WTC11 (cell line): ENCODE data around the gene D2HGDH. TPM values are rescaled to one million over a fixed set of nuclear protein-coding genes. Genes with fewer than 3 reads are reported as not detected.
"Not testable (repeated sequence)": the region's sequence is repeated elsewhere in the genome, so short reads cannot be mapped to it uniquely, and the experiment has no call there.

Experiments
- ATAC-seq: fragments of 200-7000 bp; cut with Tn5 transposase; 2 replicates; pipeline ENCODE4 v1.10.0; 2021; ENCODE audit warnings: mild to moderate bottlenecking, moderate library complexity
- CTCF ChIA-PET: fragments of 300-600 bp; sonication (Branson Sonifier 250); formaldehyde crosslinking; loops from one replicate; lab custom pipeline; 2021; ENCODE audit warnings: antibody characterized with exemption; lab: Charles Lee
- POLR2A ChIA-PET: fragments of 350-600 bp; sonication (Branson Sonifier 250); formaldehyde crosslinking; loops from one replicate; lab custom pipeline; 2021; ENCODE audit warnings: antibody characterized with exemption; lab: Charles Lee
- DNase-seq: peaks from one replicate; pipeline ENCODE4 v3.0.0; 2021; ENCODE audit warnings: low spot score
- H3K27ac Mint-ChIP-seq: 2 replicates; pipeline ENCODE4 v1.8.0; 2021; ENCODE audit warnings: mixed read lengths
- H3K27me3 Mint-ChIP-seq: 2 replicates; pipeline ENCODE4 v1.8.0; 2021; ENCODE audit warnings: low read depth, mild to moderate bottlenecking, moderate library complexity, mixed read lengths
- H3K36me3 Mint-ChIP-seq: 2 replicates; pipeline ENCODE4 v1.8.0; 2021; ENCODE audit warnings: mixed read lengths
- H3K4me1 Mint-ChIP-seq: 2 replicates; pipeline ENCODE4 v1.8.0; 2022; ENCODE audit warnings: mixed read lengths
- H3K4me3 Mint-ChIP-seq: 2 replicates; pipeline ENCODE4 v1.8.0; 2021; ENCODE audit warnings: mild to moderate bottlenecking, moderate library complexity, mixed read lengths
- H3K9me3 Mint-ChIP-seq: 2 replicates; pipeline ENCODE4 v1.8.0; 2021; ENCODE audit warnings: mixed read lengths
- ETV6 ChIP-seq: sonication (generic); formaldehyde crosslinking; IDR thresholded peaks from 2 replicates; pipeline ENCODE4 v1.8.1; 2022; ENCODE audit warnings: mild to moderate bottlenecking, missing genetic modification reagents
- FOXP1 ChIP-seq: sonication (generic); formaldehyde crosslinking; IDR thresholded peaks from 2 replicates; pipeline ENCODE4 v1.8.0; 2022; ENCODE audit warnings: missing genetic modification reagents, mild to moderate bottlenecking, moderate library complexity, borderline replicate concordance
- JAZF1 ChIP-seq: fragments of 250-450 bp; sonication (Bioruptor Pico); IDR thresholded peaks from 2 replicates; pipeline ENCODE4 v1.9.0; 2021; ENCODE audit warnings: moderate library complexity, mild to moderate bottlenecking, inconsistent platforms
- NR1H2 ChIP-seq: sonication (generic); formaldehyde crosslinking; IDR thresholded peaks from 2 replicates; pipeline ENCODE4 v1.9.0; 2021; ENCODE audit warnings: mild to moderate bottlenecking, moderate library complexity, missing genetic modification reagents
- SMAD3 ChIP-seq: sonication (generic); formaldehyde crosslinking; IDR thresholded peaks from 2 replicates; pipeline ENCODE4 v1.8.0; 2022; ENCODE audit warnings: missing genetic modification reagents, mild to moderate bottlenecking, borderline replicate concordance
- SOX15 ChIP-seq: fragments of 250-450 bp; sonication (Bioruptor Pico); IDR thresholded peaks from 2 replicates; pipeline ENCODE4 v1.9.0; 2021; ENCODE audit warnings: mild to moderate bottlenecking
- TP53 ChIP-seq: sonication (generic); formaldehyde crosslinking; IDR thresholded peaks from 2 replicates; pipeline ENCODE4 v1.8.1; 2023; ENCODE audit warnings: mild to moderate bottlenecking, missing genetic modification reagents
- ZNF671 ChIP-seq: fragments of 250-450 bp; sonication (Bioruptor Pico); IDR thresholded peaks from 2 replicates; pipeline ENCODE4 v1.8.0; 2021; ENCODE audit warnings: mild to moderate bottlenecking
- total RNA-seq: library from RNA; stranded (reverse); gene quantifications from 3 replicates; pipeline ENCODE4 v1.2.3, GENCODE V29; 2021
- TF ChIP-seq, protein P1 (sequence below): sonication (generic); formaldehyde crosslinking; IDR thresholded peaks from 2 replicates; pipeline ENCODE4 v1.8.1; 2023; ENCODE audit warnings: mild to moderate bottlenecking, moderate library complexity, missing genetic modification reagents
- TF ChIP-seq, protein P2 (sequence below): sonication (generic); formaldehyde crosslinking; IDR thresholded peaks from 2 replicates; pipeline ENCODE4 v1.8.1; 2022; ENCODE audit warnings: low read depth, mild to moderate bottlenecking, moderate library complexity, missing genetic modification reagents, borderline replicate concordance
- TF ChIP-seq, protein P3 (sequence below): sonication (generic); formaldehyde crosslinking; IDR thresholded peaks from 2 replicates; pipeline ENCODE4 v1.8.0; 2022; ENCODE audit warnings: mild to moderate bottlenecking, missing genetic modification reagents
- TF ChIP-seq, protein P4 (sequence below): sonication (generic); formaldehyde crosslinking; IDR thresholded peaks from 2 replicates; pipeline ENCODE4 v1.8.0; 2022; ENCODE audit warnings: mild to moderate bottlenecking, missing genetic modification reagents
- TF ChIP-seq, protein P5 (sequence below): sonication (generic); formaldehyde crosslinking; IDR thresholded peaks from 2 replicates; pipeline ENCODE4 v1.8.1; 2022; ENCODE audit warnings: missing genetic modification reagents, borderline replicate concordance
- TF ChIP-seq, protein P6 (sequence below): sonication (generic); formaldehyde crosslinking; IDR thresholded peaks from 2 replicates; pipeline ENCODE4 v1.8.0; 2022; ENCODE audit warnings: missing genetic modification reagents
- TF ChIP-seq, protein P7 (sequence below): sonication (generic); formaldehyde crosslinking; IDR thresholded peaks from 2 replicates; pipeline ENCODE4 v1.8.1; 2023; ENCODE audit warnings: mild to moderate bottlenecking, missing genetic modification reagents

D2HGDH gene
- total RNA-seq, 1 experiment from 2014 or later: 22.7 TPM

DNA sequence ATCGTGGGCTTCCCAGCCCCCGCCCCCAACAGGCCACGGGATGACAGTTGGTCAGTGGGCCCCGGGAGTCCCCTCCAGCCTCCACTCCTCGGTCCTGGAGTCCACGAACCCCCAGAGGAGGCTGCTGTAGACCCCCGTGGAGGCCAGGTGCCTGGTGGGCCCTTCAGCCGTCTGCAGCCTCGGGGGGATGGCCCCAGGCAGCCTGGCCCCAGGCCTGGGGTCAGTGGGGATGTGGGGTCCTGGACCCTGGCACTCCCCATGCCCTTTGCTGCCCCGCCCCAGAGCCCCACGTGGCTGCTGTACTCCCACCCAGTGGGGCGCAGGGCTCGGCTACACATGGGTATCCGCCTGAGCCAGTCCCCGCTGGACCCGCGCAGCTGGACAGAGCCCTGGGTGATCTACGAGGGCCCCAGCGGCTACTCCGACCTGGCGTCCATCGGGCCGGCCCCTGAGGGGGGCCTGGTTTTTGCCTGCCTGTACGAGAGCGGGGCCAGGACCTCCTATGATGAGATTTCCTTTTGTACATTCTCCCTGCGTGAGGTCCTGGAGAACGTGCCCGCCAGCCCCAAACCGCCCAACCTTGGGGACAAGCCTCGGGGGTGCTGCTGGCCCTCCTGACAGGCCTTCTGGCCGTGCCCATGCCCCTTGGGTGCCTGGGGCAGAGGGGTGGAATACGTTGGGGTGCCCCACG, 82.1 kb downstream of the D2HGDH start:
- Mint-ChIP-seq H3K27me3 (no peaks in the 10 kb centered on the region), H3K27ac (no peak overlapping the region)
- TF ChIP-seq, protein P1, sequence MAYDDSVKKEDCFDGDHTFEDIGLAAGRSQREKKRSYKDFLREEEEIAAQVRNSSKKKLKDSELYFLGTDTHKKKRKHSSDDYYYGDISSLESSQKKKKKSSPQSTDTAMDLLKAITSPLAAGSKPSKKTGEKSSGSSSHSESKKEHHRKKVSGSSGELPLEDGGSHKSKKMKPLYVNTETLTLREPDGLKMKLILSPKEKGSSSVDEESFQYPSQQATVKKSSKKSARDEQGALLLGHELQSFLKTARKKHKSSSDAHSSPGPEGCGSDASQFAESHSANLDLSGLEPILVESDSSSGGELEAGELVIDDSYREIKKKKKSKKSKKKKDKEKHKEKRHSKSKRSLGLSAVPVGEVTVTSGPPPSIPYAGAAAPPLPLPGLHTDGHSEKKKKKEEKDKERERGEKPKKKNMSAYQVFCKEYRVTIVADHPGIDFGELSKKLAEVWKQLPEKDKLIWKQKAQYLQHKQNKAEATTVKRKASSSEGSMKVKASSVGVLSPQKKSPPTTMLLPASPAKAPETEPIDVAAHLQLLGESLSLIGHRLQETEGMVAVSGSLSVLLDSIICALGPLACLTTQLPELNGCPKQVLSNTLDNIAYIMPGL (CRISPR knock-in tag): no peak
- no peak for TF ChIP-seq FOXP1 (CRISPR knock-in tag)
- TF ChIP-seq, all 79 proteins: peak for 0
- H3K4me3 Mint-ChIP-seq: no peak overlapping the region
- ATAC-seq (no peak), DNase-seq (no peak)
- no peaks in the 10 kb centered on the region for H3K9me3 Mint-ChIP-seq
- H3K4me1 Mint-ChIP-seq: peaks cover 4% of the 10 kb centered on the region; the same call in 1 of the 2 replicates
- POLR2A ChIA-PET: no interaction called here
- no peaks in the 10 kb centered on the region for H3K36me3 Mint-ChIP-seq
- CTCF ChIA-PET: no interaction called here

DNA sequence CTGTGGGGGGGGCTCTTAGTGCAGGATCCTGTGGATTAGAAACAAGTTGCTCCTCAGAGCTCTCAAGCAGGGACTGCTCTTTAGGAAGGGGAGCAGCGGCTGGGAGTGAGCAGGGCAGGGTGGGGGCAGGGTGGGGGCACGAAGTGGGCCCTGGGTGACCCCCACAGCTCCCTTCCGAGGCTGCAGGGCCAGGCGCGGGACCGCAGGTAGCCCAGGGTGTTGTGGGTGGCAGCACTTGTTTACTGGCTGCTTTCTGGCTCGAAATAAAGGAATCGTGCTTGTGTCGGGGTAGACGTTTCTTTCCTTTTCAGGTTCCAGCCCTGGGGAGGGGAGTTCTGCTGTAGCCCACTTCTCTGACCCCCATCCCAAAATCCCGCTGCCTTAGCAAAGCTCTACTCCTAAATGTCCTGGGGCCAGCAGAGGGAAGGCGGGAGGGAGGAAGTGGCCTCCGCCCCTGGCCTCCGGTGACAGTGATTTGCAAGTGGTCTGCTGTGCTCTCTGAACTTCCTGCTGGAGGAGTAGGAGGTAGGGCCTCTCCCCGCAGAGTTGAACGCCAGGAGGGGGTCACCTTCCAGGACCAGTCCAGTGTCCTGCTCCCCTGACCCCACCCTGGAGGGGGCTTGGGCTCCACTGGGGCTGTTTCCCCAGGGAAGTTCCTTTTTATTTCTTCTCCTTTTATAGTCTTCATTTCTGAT, 82.8 kb downstream of the D2HGDH start:
- H3K9me3 Mint-ChIP-seq: no peaks in the 10 kb centered on the region

DNA sequence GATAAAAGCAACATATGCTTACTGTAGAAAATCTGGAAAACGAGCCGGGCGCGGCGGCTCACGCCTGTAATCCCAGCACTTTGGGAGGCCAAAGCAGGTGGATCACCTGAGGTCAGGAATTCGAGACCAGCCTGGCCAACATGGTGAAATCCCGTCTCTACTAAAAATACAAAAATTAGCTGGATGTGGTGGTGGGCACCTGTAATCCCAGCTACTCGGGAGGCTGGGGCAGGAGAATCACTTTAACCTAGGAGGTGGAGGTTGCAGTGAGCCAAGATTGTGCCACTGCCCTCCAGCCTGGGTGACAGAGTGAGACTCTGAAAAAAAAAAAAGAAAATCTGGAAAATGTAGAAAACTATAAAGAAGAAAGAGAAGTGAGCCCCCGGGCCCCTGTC, 83.4 kb downstream of the D2HGDH start:
- H3K27me3 Mint-ChIP-seq, H3K9me3 Mint-ChIP-seq, ATAC-seq, H3K4me1 Mint-ChIP-seq, H3K36me3 Mint-ChIP-seq, H3K4me3 Mint-ChIP-seq, POLR2A ChIA-PET, DNase-seq, CTCF ChIA-PET: not testable (repeated sequence)
- peak overlapping the region; percentile 68; the same call in 1 of the 2 replicates for H3K27ac Mint-ChIP-seq

More for the DNA sequence above, 82.8 kb downstream of the D2HGDH start:
- H3K4me3 Mint-ChIP-seq: no peak overlapping the region
- no peaks in the 10 kb centered on the region for H3K36me3 Mint-ChIP-seq
- no peaks in the 10 kb centered on the region for H3K27me3 Mint-ChIP-seq
- CTCF ChIA-PET: no interaction called here
- POLR2A ChIA-PET: no interaction called here
- TF ChIP-seq, protein P2, sequence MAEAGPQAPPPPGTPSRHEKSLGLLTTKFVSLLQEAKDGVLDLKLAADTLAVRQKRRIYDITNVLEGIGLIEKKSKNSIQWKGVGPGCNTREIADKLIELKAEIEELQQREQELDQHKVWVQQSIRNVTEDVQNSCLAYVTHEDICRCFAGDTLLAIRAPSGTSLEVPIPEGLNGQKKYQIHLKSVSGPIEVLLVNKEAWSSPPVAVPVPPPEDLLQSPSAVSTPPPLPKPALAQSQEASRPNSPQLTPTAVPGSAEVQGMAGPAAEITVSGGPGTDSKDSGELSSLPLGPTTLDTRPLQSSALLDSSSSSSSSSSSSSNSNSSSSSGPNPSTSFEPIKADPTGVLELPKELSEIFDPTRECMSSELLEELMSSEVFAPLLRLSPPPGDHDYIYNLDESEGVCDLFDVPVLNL (CRISPR knock-in tag): no peak
- TF ChIP-seq SMAD3 (CRISPR knock-in tag) (no peak), JAZF1 (no peak), NR1H2 (no peak), SOX15 (no peak), ETV6 (no peak), TP53 (CRISPR knock-in tag) (no peak), ZNF671 (CRISPR knock-in tag) (no peak)
- TF ChIP-seq, protein P3, sequence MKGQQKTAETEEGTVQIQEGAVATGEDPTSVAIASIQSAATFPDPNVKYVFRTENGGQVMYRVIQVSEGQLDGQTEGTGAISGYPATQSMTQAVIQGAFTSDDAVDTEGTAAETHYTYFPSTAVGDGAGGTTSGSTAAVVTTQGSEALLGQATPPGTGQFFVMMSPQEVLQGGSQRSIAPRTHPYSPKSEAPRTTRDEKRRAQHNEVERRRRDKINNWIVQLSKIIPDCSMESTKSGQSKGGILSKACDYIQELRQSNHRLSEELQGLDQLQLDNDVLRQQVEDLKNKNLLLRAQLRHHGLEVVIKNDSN (CRISPR knock-in tag): no peak
- TF ChIP-seq, protein P4, sequence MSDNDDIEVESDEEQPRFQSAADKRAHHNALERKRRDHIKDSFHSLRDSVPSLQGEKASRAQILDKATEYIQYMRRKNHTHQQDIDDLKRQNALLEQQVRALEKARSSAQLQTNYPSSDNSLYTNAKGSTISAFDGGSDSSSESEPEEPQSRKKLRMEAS: no peak
- TF ChIP-seq, protein P5, sequence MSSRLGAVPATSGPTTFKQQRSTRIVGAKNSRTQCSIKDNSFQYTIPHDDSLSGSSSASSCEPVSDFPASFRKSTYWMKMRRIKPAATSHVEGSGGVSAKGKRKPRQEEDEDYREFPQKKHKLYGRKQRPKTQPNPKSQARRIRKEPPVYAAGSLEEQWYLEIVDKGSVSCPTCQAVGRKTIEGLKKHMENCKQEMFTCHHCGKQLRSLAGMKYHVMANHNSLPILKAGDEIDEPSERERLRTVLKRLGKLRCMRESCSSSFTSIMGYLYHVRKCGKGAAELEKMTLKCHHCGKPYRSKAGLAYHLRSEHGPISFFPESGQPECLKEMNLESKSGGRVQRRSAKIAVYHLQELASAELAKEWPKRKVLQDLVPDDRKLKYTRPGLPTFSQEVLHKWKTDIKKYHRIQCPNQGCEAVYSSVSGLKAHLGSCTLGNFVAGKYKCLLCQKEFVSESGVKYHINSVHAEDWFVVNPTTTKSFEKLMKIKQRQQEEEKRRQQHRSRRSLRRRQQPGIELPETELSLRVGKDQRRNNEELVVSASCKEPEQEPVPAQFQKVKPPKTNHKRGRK (CRISPR knock-in tag): no peak
- TF ChIP-seq, protein P6, sequence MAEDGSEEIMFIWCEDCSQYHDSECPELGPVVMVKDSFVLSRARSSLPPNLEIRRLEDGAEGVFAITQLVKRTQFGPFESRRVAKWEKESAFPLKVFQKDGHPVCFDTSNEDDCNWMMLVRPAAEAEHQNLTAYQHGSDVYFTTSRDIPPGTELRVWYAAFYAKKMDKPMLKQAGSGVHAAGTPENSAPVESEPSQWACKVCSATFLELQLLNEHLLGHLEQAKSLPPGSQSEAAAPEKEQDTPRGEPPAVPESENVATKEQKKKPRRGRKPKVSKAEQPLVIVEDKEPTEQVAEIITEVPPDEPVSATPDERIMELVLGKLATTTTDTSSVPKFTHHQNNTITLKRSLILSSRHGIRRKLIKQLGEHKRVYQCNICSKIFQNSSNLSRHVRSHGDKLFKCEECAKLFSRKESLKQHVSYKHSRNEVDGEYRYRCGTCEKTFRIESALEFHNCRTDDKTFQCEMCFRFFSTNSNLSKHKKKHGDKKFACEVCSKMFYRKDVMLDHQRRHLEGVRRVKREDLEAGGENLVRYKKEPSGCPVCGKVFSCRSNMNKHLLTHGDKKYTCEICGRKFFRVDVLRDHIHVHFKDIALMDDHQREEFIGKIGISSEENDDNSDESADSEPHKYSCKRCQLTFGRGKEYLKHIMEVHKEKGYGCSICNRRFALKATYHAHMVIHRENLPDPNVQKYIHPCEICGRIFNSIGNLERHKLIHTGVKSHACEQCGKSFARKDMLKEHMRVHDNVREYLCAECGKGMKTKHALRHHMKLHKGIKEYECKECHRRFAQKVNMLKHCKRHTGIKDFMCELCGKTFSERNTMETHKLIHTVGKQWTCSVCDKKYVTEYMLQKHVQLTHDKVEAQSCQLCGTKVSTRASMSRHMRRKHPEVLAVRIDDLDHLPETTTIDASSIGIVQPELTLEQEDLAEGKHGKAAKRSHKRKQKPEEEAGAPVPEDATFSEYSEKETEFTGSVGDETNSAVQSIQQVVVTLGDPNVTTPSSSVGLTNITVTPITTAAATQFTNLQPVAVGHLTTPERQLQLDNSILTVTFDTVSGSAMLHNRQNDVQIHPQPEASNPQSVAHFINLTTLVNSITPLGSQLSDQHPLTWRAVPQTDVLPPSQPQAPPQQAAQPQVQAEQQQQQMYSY (CRISPR knock-in tag): no peak
- TF ChIP-seq, protein P7, sequence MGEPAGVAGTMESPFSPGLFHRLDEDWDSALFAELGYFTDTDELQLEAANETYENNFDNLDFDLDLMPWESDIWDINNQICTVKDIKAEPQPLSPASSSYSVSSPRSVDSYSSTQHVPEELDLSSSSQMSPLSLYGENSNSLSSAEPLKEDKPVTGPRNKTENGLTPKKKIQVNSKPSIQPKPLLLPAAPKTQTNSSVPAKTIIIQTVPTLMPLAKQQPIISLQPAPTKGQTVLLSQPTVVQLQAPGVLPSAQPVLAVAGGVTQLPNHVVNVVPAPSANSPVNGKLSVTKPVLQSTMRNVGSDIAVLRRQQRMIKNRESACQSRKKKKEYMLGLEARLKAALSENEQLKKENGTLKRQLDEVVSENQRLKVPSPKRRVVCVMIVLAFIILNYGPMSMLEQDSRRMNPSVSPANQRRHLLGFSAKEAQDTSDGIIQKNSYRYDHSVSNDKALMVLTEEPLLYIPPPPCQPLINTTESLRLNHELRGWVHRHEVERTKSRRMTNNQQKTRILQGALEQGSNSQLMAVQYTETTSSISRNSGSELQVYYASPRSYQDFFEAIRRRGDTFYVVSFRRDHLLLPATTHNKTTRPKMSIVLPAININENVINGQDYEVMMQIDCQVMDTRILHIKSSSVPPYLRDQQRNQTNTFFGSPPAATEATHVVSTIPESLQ: no peak
- peak overlapping the region; percentile 68; the same call in 1 of the 2 replicates for H3K27ac Mint-ChIP-seq
- DNase-seq (no peak), ATAC-seq (no peak)
- H3K4me1 Mint-ChIP-seq: peaks cover 7% of the 10 kb centered on the region; the same call in 1 of the 2 replicates
